H1 (cell line): ENCODE data around the gene BBS2. TPM values are rescaled to one million over a fixed set of nuclear protein-coding genes. Genes with fewer than 3 reads are reported as not detected.

Experiments
- CHD2 ChIP-seq: IDR thresholded peaks from 2 replicates; pipeline ENCODE4 v1.6.1; 2012; ENCODE audit warnings: low read length, improper control_type of control experiment
- GTF2F1 ChIP-seq: IDR thresholded peaks from 2 replicates; pipeline ENCODE4 v1.6.1; 2012; ENCODE audit warnings: low read depth, low read length, improper control_type of control experiment, borderline replicate concordance
- KDM4A ChIP-seq: IDR thresholded peaks from one replicate; pipeline ENCODE4 v1.7.1; 2012; ENCODE audit warnings: low read depth, mild to moderate bottlenecking, moderate library complexity, low read length, inconsistent platforms; ENCODE audit not compliant: severe bottlenecking
- NANOG ChIP-seq: IDR thresholded peaks from 2 replicates; pipeline ENCODE4 v1.6.1; 2011; ENCODE audit warnings: low read length, low read depth, mild to moderate bottlenecking, inconsistent platforms; ENCODE audit not compliant: insufficient read depth, poor library complexity, severe bottlenecking
- RXRA ChIP-seq: IDR thresholded peaks from 2 replicates; pipeline ENCODE4 v1.6.1; 2011; ENCODE audit warnings: low read depth, mild to moderate bottlenecking, low read length, moderate library complexity; ENCODE audit not compliant: insufficient read depth
- SIN3A ChIP-seq, 2 experiments: IDR thresholded peaks in 1 of 2; conservative IDR thresholded peaks in 1 of 2; 2 replicates each; pipeline ENCODE4 v1.6.1; 2011 to 2012; ENCODE audit warnings: low read length in 2 of 2, improper control_type of control experiment in 1 of 2, low read depth in 1 of 2, mild to moderate bottlenecking in 1 of 2
- polyA plus RNA-seq, 7 experiments: library from polyadenylated mRNA; depleted of rRNA in 3 of 7; stranded (reverse) in 5 of 7; unstranded in 2 of 7; fragments of >200 nt in 5 of 7; fragments of 200-250 nt in 2 of 7; gene quantifications; 1 replicate in 5 of 7; 2 replicates in 1 of 7; 4 replicates in 1 of 7; pipeline versions ENCODE4 v1.2.1 to v1.2.3, GENCODE V29; 2011 to 2013; ENCODE audit warnings: missing spikeins in 2 of 7, mixed read lengths in 2 of 7
- total RNA-seq: library from RNA; stranded (reverse); fragmentation: NEBNext Ultra II Directional; extraction: Animal tissue kit (Norgen Biotek cat#: 25700); gene quantifications from 2 replicates; pipeline ENCODE4 v1.2.1, GENCODE V29; 2021

BBS2 gene
- total and polyA plus RNA-seq, 2 of the 8 experiments (the other 6 are each of a cell fraction or from before 2014, with no cell fraction given): 12.3 to 15.1 TPM

DNA sequence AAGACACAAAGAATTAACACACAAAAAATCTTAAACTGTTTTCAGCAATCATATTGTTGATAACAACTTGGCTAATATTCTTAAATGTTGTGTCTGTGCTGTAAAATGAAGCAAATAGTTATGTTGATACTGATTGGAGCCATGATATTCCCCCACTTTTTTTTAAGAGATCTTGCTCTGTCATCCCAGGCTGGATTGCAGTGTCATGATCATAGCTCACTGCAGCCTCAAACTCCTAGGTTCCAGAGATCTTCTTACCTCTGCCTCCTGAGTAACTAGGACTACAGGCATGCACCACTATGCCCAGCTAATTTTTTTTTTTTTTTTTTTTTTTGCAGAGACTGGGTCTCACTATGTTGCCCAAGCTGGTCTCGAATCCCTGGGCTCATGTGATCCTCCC lies 26.0 kb downstream of the BBS2 start (continued):
- no peak for TF ChIP-seq NANOG
- no peak for TF ChIP-seq KDM4A
- TF ChIP-seq CHD2: no peak
- no peak for TF ChIP-seq SIN3A (conservative IDR thresholded peaks at IDR 0.05 in 1 of 2, IDR thresholded peaks at IDR 0.05 in 1 of 2; ENCODE audit: low read depth in 1 of 2, low read length in 2 of 2)
- TF ChIP-seq GTF2F1: no peak
- no peak for TF ChIP-seq RXRA
